Erythroblast (primary cell): ENCODE data around the gene B3GNT4.

Source experiments
- GATA1 ChIP-seq: IDR thresholded peaks from 2 replicates; pipeline ENCODE4 v1.6.1; 2011; ENCODE audit warnings: low read depth, mild to moderate bottlenecking, control low read depth, low read length, moderate library complexity
- POLR2A ChIP-seq: IDR thresholded peaks from 2 replicates; pipeline ENCODE4 v1.6.1; 2011; ENCODE audit warnings: mild to moderate bottlenecking, low read length

GRCh38 chr12:122185494-122186082 is 17.9 kb upstream of the B3GNT4 start:
- TF ChIP-seq POLR2A: no peak
- TF ChIP-seq GATA1: no peak
